GF-D8 (cell line): ENCODE data around the gene AAMP.
"Not testable (repeated sequence)": the region's sequence is repeated elsewhere in the genome, so short reads cannot be mapped to it uniquely, and the experiment has no call there.

Source experiments
- DNase-seq: peaks from one replicate; lab custom pipeline; 2025; lab: John Stamatoyannopoulos, UW

The AAMP gene

DNA sequence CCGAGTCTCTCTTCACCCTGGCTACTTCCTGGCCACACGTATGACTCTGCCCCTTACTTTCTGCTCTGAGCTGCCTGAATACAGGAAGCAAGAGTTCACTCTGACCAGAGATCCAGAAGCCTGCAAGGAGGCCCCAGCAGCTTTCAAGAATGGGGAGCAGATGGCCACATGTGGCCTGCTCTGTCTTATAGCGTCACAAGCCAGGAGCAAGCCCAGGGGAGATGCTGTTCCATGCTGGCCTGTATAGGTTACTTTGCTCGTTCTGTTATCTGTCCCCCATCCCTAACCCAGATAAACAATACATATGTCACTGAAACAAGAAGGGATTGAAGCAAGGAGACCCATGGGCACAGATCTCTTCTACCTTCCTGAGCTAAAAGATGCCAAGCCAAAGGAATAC lies 4.6 kb upstream of the AAMP start:
- no peak for DNase-seq

- no peak for DNase-seq
Observed at GRCh38 chr2:218273908-218274249, 3.9 kb upstream of the AAMP start.

- DNase-seq: not testable (repeated sequence)
Observed at GRCh38 chr2:218273214-218273907, 3.4 kb upstream of the AAMP start.

DNA sequence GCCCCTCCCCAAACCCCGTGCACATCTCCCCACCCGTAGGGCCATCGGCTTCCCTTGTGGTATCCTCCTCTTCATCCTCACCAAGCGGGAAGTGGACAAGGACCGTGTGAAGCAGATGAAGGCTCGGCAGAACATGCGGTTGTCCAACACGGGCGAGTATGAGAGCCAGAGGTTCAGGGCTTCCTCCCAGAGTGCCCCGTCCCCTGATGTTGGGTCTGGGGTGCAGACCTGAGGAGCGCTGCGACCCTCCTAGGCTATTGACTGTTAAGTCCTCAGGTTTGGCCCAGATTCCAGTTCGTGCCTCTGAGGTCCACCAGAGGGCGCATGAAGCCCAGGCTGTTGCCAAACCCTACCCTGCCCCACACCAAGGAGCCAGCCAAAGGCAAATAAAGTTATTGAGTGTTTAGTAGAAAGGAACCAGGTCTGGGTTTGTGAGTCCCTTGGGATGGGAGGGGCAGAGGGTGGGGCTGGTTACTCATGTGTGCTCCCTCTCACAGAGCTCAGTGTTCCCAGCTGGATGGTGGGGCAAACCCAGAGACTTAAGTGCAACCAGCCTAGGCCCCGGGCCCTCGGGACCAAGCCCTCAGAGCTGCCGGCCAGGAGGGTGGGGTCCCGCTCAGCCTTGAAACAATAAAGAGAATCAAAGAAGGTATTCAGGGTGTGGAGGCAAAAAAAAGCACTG lies 2.7 kb upstream of the AAMP start:
- DNase-seq: peak; percentile 54

GRCh38 chr2:218271865-218272530 lies 2.1 kb upstream of the AAMP start:
- DNase-seq: no peak

DNA sequence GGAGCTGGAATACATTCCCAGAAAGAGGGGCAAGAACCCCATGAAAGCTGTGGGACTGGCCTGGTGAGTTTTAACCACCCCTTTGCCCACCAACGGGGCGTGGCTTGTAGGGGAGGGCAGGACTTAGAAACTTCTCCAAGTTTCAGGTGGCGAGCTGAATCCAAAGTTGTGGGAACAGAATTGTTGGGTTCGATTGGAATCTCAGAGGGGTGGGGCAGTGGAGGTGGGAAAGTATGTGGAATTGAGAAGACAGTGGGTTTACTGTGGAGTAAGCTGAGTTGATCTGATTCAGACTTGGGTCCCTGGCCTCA lies 1.5 kb upstream of the AAMP start:
- DNase-seq: no peak

DNA sequence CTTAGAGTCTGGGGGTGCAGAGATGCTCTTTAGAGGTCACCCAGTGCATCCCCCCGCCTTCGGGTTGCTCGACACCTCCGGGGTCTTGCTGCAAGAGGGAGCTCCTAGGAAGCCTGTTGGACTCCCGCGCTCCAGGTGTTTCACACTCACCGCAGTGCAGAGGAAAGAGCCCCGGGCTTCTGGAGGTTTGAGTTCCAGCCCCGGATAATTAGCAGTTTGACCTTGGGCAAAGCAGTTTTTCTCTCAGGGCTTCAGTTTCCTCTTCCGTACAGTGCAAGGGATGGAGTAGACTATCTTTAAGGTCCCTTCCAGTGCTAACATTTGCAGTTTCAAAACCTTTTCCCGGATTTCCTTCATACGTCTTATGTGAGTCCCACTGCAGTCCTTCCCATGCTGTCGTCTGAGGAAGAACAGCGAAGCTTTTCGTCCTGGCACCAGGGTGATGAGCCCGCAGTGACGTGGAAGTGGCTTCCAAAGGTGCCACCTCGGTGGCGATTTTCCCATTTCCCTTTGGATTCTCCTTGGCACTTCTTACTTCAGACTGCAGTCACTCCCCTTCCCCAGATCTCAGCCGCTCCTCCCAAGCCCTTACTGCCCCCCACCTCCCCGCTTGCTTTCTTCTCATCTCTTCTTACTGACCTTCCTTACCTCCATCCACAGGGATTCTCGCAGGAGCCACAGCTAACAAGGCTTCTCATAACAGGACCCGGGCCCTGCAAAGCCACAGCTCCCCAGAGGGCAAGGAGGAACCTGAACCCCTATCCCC lies 967 bp upstream of the AAMP start:
- DNase-seq: no peak

- DNase-seq: no peak
Observed at GRCh38 chr2:218267259-218267658, 2.7 kb downstream of the AAMP start.

DNA sequence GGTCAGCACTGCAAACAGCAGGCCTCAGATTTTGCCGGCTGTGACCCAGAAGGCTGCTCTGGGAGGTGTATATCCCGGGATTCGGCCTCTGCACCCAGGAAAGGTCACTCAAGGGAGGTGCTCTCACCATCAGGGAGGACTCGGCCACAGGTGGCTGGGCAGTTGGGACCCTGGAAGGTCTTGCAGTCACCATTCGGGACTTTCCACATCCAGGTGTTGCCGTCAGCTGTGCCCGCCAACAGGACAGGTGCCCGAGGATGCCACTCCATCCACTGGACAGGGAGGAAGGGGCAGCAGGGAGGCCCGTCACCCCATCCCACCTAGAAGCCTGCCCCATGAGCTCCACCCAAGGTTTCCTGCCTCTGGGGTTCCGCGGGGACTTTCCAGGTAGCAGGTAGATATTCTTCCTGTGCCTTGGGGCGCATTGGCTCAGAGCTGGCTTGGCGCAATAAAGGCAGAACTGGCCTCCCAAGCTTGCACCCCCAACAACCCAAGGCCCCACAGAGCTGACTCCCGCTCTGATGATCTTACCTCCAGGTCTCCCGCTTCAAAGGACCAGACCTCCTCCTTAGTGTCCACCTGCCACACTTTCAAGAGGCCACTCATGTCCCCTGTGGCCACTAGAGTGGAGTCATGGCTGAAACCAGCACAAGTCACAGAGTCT lies 3.5 kb downstream of the AAMP start:
- DNase-seq: no peak

GRCh38 chr2:218265626-218266025 lies 4.3 kb downstream of the AAMP start:
- no peak for DNase-seq

DNA sequence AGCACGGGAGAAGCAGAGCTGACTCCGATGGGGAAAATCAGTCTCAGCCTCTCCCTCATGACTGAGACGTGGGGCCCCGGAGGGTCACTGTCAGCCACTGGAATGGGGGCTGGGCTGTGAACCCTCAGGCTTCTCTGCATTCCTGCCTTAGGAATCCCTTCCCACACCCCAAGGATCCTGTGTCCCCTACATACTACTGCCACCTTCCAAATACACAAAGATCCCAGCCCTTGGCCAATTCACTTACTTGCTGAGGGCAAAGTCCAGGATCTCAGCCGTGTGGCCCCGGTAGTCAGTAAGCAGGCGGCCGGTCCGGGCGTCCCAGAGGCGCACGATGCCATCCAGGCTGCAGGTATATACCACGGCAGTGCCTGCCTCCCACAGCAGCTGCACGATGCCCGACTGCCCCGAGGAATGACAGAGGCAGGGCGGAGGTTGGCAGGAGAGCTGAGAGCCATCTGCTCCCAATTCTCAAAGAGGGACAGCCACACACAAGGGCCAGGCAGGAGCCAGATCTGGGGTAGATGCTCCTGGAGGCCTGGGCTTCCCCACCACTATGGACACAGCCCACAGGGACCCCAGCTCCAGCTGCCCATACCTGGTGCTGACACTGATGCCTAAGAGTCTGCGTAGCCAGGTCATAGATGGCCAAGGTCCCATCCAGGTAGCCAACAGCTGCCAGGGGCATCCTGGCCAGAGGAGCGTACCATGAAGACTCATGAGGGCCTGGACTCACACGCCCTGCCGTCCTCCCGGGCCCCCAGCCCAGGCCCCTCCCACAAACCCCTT lies 5.0 kb downstream of the AAMP start:
- DNase-seq: no peak

DNA sequence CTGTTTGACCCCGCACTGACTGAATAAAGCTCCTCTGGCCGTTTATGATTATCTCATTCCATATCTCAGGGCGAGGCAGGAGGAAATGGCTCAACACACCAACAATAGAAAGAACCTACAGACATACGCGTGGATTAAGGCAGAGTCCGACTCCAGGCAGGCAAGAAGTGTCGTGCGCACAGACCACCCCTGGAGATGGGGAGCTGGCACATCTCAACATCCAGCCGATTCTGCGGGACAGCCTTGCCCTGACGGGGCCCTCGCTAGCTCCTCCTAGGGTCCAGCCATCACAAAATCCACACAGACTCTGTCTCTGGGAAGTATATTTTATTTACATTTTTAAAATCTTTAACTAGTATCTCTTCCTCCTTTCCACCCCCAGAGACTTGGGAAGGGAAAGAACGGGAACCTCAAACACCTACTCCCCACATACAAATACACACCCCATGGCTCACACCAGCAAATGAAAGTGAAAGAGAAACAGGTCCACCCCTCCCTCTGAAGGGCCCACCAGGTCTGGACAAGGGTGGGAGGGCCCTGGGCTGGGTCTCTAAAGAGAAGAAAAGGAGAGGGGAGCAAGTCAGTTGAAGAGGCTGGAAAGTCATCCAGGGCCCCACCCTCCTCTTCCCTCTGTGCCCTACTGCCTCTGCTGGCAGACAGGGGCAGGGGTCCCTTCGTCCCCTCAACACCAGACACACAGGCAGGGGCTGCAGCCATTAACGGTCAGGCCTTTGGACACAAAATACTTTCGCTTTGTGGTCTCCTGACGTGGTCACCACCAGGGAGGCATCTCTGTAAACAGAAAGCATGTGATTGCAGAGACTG lies 5.9 kb downstream of the AAMP start:
- no peak for DNase-seq

DNA sequence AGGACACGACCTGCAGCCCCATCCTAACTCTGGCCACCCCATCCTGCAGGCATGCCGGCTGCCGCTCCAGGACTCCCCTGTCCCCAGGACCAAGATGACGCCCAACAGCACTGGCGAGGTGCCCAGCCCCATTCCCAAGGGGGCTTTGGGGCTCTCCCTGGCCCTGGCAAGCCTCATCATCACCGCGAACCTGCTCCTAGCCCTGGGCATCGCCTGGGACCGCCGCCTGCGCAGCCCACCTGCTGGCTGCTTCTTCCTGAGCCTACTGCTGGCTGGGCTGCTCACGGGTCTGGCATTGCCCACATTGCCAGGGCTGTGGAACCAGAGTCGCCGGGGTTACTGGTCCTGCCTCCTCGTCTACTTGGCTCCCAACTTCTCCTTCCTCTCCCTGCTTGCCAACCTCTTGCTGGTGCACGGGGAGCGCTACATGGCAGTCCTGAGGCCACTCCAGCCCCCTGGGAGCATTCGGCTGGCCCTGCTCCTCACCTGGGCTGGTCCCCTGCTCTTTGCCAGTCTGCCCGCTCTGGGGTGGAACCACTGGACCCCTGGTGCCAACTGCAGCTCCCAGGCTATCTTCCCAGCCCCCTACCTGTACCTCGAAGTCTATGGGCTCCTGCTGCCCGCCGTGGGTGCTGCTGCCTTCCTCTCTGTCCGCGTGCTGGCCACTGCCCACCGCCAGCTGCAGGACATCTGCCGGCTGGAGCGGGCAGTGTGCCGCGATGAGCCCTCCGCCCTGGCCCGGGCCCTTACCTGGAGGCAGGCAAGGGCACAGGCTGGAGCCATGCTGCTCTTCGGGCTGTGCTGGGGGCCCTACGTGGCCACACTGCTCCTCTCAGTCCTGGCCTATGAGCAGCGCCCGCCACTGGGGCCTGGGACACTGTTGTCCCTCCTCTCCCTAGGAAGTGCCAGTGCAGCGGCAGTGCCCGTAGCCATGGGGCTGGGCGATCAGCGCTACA lies 7.0 kb downstream of the AAMP start:
- no peak for DNase-seq

- no peak for DNase-seq
Observed at GRCh38 chr2:218262237-218262600, 7.7 kb downstream of the AAMP start.

GRCh38 chr2:218261423-218262236 lies 8.3 kb downstream of the AAMP start:
- no peak for DNase-seq

DNA sequence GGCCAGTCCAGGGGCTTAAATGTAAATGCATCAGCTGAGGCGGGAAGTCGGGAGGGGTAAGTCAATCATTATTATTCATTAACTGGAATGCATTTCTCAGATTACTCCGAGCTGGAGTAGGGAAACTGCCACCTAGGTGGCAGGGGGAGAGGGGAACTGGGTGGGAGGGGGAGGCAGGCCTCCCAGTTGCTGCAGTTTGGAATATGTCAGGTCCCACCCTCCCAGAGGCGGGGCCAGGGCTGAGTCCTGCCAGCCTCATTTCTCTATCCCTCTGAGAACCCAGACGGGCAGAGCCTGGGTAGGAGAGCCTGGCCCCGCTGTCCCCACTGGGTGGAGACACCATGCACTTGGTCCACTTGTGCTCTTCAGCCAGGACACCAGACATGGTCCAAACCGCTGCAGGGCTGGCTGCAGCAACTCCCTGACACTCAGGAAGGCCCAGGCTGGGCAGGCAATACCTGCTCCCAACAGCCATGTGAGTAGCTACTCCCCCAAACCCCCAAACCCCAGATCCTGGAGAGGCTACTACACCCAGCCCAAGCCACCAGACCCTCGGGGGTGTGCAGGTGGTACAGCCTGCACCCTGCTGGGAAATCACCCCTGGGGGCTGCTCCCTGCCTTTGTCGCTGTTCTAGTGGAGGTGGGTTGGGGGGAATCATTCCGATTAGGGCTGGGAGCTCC lies 9.1 kb downstream of the AAMP start, which contains the start of gene GPBAR1:
Gene GPBAR1 (plus strand): TSS at position 274 of the 681 bp plus-strand sequence. CDS start 1,710 bp downstream, outside the sequence.
- no peak for DNase-seq

DNA sequence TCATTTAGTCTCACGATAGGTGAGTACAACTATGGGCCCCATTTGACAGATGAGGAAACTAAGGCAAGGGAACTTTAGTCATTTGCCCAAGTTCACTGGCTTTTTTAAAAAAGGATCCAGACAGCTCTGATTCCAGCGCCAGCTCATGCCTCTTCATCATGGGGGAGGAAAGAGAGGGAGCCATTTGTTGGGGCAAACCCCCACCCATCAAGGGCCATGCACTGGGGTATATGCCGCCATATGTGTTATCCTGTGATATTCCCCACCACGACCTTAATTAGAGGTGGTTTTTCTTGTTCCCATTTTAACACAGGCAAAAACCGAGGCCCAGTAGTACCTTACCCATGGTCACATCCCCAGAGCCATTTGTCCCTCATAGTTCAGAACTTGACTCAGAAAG lies 9.8 kb downstream of the AAMP start:
- DNase-seq: no peak
